GM21529 (cell line): ENCODE results near the gene ACTN4.
A peak's percentile ranks its signal among the peaks of the same experiment; 100 is the strongest.
"Not testable (repeated sequence)": the region's sequence is repeated elsewhere in the genome, so short reads cannot be mapped to it uniquely, and the experiment has no call there.

Experiments used
- ATAC-seq: cut with Tn5 transposase; IDR thresholded peaks from one replicate; pipeline ENCODE4 v1.9.1; 2021; ENCODE audit not compliant: unreplicated experiment

ACTN4 gene

DNA sequence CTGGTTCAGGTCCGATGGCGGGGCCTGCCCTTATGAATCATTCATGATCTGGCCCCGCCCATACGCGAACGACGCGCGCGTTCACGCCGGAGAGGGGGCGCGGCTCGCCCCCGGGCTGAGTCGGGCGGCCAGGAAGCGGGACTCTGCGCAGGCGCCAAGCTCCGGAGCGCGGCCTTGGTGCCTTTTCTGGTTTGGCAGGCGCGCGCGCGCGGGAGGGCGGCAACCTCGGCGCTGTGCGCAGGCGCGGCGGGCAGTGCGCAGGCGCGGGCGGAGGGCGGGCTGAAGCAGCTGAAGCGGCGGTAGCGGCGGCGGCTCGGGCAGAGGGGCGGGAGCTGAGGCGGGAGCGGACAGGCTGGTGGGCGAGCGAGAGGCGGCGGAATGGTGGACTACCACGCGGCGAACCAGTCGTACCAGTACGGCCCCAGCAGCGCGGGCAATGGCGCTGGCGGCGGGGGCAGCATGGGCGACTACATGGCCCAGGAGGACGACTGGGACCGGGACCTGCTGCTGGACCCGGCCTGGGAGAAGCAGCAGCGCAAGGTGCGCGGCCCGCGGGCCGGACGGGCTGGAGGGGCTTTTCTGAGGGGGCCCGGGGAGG lies at the start of gene ACTN4:
ACTN4 (plus strand) TSS at position 282 of the 598 bp plus-strand sequence; CDS start at position 379, 97 bp downstream.
- peak; percentile 78 for ATAC-seq

DNA sequence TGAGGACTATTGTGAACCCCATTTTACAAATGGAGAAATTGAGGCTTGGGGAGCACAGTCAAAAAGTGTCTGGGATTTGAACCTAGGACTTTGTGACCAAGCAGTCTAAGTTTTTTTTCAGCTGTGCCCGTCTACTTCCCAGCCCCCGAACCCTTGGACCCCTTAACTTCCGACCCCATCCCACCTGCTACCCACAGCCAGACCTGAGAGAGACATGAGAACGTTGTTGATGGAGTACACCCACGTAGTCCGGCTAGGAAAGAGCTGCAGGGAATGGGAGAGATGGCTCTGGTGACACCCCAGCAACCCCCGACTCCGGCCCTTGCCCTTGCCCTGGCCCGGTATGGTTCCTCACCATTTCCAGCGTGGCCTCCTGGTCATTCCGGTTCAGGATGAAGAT lies 47.7 kb upstream of the ACTN4 start:
- no peak for ATAC-seq

DNA sequence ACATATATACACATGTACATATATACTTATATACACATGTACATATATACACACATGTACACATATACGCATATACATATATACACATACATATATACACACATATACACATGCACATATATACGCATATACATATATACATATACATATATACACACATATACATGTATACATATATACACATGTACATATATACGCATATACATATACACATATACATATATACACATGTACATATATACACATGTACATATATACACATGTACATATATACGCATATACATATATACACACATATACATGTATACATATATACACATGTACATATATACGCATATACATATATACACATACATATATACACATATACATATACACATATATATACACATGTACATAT lies 44.6 kb upstream of the ACTN4 start:
- not testable (repeated sequence) for ATAC-seq

DNA sequence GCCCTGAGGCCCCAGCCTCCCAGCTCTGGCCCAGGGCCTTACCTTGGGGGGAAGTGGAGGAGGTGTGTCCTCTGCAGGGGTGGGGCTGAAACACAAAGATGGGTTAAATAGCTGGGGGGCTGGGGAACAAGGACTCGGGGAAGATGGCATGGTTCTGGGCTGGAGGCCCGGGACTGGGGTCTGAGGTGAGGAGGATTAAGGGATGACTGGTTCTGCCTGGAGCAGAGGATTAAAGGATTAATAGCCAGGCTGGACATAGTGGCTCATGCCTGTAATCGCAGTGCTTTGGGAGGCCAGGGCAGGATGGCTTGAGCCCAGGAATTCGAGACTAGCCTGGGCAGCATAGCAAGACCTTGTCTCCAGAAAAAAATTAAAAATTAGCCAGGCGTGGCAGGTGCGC lies 41.3 kb upstream of the ACTN4 start:
- ATAC-seq = no peak

DNA sequence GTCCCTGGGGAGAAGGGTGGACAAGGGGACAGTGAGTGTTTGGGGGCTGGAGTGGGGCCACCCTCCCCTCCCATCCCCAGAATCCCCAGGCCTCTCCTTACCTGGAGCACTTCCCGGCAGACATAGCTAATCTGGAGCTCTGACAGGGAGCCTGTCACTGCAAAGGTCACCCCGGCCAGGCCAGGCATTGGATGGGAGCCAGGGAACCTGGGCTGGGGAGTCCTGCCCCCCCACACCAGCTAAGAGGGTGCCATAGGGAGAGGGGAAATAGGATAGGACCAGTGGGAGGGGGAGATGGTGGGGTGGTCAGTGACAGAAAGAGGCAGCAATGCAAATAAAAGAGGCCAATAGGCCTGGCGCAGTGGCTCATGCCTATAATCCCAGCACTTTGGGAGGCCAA lies 33.2 kb upstream of the ACTN4 start:
- no peak for ATAC-seq

DNA sequence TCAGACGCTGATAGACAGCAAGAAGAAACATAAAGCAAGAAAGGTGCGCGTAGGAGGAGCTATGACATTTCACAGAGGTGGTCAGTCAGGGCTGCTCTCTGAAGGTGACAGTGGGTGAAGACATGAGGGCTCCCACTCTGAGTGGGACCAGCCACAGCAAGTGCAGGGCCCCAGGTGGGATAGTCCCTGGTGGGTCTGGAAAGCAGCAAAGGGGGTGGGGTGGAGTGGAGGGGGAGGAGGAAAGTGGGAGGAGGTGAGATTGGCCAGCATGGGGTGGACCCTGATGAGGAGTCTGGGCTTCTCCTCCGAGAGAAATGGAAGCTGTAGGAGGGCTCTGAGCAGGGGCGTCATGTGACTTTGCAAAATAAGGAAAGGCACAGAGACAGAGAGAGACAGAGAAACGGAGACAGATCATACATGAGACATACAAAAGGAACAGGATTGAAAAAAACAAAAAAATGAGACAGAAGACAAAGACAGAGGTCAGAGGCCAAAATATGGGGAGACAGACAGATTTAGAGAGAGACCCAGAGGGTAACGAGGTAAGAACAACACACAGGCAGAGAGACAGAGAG lies 32.4 kb upstream of the ACTN4 start:
- no peak for ATAC-seq

DNA sequence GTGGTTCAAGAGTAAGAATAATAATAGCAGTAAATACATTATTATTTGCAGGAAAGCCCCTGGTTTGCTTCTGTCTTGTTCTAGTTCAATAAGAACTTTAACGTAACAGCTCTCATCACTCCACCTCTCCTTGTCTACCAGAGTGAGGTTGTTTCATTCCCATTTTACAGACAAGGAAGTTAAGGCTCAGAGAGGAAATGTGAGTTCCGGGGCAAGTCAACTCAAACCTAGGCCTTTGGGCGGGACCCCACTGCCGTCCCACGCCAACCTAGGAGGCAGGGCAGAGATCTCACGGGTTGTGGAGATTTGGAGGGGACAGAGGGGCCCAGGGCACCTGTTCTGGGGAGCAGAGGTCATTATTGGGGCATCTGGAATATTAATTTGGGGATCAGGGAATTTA lies 31.2 kb upstream of the ACTN4 start:
- no peak for ATAC-seq

DNA sequence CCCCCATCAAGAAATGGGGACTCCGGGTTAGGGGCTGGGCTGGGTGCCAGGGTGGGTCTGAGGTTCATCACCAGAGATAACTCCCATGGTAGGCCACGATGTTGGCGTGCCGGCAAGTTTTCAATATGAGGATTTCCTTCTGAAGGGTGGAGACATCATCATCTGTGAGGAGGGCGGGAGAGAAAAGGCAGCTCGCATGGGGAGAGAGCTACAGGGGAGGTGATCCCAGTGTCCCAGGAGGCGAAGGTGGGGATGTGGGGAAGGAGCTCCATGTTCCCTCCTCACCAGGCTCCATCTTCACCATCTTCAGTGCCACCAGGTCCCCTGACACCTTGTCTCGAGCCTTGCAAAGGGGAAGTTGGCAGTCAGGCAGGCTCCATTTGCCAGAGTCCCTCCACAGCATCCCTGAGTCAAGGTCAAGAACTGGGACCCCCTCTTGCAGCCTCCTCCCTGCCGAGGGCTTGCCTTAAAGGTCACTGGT lies 30.1 kb upstream of the ACTN4 start:
- ATAC-seq = no peak

DNA sequence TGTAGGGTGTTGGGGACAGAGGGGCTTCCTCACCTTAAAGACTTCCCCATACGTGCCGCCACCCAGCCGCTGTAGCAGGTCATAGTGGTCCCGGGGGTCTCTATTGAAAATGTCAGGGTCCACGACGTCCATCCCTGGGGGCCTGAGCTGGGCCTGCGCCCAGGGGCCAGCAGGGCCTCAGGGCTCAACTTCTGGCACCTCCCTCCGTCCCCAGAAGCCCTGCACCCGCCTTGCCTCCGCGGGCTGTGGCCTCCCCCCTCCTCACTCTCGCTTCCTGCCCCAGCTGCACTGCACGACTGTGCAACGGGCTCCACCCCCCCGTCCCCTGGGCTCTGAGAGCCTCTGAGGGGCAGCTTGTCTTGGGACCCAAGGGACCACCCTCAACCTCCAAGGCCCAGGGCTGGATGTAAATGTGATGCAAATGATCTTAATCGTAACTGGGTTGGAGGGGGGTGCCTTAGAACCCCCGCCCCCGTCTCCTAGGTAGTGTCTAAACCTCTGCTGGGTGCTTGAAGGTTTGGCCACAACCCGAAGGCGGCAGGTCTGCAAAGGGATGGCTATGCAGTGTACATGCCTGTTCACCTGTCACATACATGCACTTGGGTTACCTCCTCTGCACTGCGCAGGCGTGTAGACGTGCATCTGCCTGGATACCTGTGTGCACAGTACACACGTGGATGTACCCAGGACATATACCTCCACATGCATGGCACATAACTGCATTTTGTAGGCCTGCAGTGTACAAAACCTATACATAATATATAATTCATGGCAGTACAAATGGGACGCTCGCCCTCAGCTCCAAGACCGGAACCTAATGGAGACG lies 29.5 kb upstream of the ACTN4 start, which contains the start of gene MAP4K1:
MAP4K1 (minus strand) TSS at position 190 of the 826 bp plus-strand sequence; CDS start at position 132, 58 bp downstream.
- ATAC-seq = peak; percentile 62

DNA sequence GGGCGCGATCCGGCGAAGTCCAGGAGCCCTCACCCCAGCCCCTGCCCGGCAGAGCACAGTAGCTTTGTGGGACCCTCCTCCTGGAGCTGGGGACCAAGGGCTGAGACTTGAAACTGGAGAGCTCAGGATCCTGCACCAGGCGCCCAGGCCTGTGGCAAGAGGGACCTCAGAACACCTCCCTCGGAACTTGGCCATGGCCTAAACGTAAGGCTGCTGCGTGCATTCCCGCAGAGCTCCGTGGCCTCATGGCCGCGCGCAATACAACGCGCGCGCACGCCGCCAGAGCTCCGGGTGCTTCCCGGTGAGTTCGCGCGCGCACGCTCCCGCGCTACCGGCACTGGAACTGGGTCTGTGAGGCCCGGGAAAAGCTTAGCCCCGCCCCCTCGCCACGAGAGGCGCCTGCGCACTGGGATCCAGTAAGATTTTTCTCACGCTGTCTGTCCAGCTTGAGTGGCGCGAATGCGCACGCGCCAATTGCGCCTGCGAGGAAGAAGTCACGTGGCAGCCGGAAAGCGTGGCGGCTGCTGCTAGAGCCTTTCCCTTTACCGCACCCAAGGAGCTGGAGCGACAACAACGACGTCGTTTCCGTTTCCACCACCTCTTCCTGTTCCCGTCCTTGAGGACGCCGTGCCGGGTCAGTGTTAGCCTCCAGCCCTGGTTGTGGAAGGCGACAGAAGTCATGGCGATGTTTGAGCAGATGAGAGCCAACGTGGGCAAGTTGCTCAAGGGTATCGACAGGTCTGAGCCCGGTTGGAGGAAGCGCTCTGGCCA lies 28.7 kb upstream of the ACTN4 start, which contains the start of gene EIF3K:
EIF3K (plus strand) TSS at position 599 of the 771 bp plus-strand sequence; CDS start at position 680, 81 bp downstream.
- ATAC-seq = peak; percentile 41

DNA sequence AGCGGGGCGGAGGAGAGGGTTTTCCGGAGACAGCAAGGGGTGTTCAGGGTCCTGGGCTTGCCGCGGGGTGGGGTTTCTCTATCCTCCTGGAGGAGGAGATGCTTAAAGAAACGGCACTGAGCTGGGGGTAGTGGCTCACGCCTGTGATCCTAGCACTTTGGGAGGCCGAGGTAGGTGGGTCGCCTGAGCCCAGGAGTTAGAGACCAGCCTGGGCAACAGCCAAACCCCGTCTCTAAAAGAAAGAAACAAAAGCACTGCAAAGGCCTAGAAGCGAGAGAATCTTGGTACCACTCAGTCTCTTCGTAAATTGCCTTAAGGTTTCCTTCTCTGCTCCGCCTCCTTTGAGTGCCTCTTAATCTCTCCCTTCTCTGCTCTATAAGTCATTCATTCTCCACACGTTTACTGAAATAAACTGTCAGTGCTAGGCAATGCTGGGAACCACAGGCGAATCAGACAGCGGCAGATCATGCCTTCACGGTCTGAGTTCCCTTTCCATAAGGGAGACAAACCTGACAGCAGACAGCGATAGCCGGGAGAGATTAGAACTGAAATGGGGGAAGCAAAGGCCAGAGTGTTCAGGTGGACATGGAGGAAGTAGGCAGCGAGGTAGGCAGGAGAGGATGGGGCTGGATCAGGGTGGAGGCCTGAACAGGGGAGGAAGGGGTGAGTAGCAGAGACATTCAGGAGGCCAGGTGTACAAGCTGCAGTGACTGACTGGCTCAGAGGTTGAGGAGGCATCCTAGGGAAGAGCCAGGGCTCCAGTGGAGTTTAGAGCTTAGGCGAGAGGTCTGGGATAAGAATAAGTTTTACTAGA lies 27.9 kb upstream of the ACTN4 start:
- no peak for ATAC-seq

DNA sequence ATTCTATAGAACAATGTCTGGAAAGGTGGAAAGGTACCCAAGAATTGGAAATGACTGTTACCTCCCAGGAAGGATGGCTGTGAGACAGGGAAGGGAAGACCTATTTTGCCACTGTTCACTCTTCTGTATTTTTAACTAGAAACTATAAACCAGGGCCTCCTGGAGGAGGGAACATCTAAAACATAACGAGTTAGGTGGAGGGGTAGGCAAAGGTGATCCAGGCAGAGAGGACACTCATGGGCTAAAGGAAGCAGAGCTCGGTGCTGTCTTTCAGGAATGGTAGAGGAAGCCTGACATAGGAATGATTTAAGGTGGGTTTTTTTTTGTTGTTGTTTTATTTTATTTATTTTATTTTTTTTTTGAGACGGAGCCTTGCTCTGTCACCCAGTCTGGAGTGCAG lies 22.6 kb upstream of the ACTN4 start:
- no peak for ATAC-seq

DNA sequence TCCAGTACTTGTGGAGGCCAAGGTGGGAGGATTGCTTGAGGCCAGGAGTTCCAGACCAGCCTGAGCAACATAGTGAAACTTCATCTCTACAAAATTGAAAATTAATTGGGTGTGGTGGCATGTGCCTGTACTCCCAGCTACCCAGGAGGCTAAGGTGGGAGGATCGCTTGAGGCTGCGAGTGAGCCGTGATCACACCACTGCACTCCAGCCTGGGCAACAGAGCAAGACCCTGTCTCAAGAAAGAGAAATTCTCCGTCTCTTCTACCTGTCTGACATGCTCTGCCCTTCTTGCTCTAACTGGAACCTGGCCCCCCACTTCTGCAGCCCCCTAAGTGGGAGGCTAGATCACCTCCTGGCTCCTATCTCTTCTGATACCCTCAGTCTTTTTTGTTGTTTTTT lies 21.0 kb upstream of the ACTN4 start:
- no peak for ATAC-seq

DNA sequence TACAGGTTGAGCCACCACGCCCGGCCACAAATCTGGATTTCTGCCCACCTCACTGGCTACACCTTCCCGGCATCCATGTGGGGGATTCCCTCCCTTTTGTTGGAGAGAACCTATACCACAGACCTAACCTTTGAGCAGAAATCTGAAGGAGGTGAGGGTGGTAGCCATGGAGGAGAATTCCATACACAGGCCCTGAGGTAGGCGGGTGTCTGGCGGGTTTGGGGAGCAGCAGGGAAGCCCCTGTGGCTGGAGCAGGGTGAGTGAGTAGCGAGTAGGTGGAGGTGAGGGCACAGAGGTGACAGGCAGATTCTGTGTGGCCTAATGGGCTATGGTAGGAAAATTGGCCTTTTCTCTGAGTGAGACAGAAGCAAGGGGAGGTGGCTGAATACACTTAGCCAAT lies 17.9 kb upstream of the ACTN4 start:
- no peak for ATAC-seq

DNA sequence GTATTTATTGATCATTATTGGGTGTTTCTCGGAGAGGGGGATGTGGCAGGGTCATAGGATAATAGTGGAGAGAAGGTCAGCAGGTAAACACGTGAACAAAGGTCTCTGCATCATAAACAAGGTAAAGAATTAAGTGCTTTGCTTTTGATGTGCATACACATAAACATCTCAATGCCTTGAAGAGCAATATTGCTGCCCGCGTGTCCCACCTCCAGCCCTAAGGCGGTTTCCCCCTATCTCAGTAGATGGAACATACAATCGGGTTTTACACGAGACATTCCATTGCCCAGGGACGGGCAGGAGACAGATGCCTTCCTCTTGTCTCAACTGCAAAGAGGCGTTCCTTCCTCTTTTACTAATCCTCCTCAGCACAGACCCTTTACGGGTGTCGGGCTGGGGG lies 16.1 kb upstream of the ACTN4 start:
- not testable (repeated sequence) for ATAC-seq

DNA sequence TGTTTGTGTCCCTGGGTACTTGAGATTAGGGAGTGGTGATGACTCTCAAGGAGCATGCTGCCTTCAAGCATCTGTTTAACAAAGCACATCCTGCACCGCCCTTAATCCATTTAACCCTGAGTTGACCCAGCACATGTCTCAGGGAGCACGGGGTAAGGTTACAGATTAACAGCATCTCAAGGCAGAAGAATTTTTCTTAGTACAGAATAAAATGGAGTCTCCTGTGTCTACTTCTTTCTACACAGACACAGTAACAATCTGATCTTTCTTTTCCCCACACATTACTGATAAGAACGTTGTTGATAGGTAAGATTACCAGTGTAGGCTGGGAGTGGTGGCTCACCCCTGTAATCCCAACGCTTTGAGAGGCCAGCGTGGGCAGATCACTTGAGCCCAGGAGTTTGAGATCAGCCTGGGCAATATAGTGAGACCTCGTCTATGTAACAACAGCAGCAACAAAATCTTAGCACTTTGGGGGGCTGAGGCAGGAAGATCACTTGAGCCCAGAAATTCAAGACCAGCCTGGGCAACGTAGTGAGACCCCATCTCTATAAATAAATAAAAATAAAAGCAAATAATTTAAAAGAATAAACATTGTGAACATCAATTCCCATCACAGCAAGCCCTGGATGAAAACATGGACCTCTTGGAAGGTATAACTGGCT lies 15.5 kb upstream of the ACTN4 start:
- not testable (repeated sequence) for ATAC-seq

DNA sequence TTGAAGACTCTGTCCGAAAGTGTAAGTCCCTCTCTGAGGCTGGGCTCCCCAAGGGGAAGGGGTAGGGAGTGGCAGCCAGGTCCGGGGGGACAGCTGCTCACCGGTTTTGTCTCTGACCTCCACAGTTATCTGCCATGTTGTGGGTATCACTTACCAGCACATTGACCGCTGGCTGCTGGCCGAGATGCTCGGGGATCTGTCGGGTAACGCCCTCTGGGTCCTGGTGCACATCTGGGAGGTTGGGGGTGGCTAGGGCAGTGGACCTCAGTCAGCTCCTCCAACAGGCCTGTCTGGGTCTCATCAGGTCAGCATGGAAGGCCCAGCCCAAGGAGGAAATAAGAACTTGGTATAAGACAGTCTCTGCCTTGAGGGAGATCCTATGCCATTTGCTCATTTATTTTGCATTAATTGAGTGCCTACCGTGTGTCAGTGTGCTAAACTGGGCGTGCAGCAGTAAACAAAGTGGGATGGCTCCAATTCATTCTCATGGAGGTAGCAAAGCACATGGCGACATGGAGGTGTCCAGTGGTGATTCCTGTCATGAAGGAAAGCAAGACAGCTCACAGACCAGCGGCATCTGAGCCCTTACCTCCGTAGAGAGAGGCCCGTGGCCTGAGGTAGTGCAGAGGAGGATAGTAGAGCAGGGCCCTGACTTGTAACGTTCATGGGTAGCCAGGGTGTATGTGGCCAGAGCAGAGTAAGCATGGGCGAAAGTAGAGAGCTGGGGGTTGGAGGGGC lies 14.8 kb upstream of the ACTN4 start:
- ATAC-seq = no peak

DNA sequence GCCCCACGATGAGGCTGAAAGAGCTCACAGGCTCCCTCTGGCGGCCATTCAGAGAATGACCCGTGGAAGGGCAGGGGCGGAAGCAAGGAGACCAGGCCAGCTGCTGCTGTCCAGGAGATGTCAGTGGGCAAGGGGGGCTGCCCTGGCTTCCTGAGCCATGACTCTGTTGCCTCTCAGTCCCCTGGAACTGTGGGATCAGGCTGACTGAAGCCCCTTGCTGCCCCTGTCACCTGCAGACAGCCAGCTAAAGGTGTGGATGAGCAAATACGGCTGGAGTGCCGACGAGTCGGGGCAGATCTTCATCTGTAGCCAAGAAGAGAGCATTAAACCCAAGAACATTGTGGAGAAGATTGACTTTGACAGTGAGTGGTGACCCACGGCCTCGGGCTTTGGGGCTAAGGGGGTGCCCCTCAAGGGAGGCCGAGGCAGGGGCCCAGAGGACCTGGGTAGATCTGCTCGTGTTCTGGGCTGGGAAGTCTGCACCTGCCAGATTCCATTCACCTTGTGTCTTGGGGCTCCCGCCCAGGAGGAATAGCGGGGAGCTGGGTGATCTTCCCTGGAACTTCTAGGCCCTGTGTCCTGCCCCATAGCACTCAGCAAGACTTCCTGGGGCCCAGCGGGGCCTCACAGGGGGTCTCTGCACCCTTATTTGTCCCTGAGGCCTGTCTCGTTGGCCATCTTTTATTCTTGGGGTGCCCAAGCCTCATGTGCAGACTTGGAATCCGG lies 12.5 kb upstream of the ACTN4 start:
- ATAC-seq = no peak
